DND-41 (cell line): ENCODE data around the gene PRLH.

Experiments
- ATAC-seq: fragments of 200-7000 bp; cut with Tn5 transposase; 3 replicates; pipeline ENCODE4 v1.9.1; 2021; ENCODE audit warnings: low read depth; ENCODE audit not compliant: insufficient read depth
- DNase-seq: peaks from one replicate; pipeline ENCODE4 v3.0.0-alpha.2; 2020
- H2AFZ ChIP-seq: 2 replicates; pipeline ENCODE4 v1.6.0; 2012; ENCODE audit warnings: low read depth, low read length
- H3K27ac ChIP-seq: 2 replicates; pipeline ENCODE4 v1.5.1; 2012; ENCODE audit warnings: low read length, inconsistent platforms
- H3K27me3 ChIP-seq: fragments of 200-600 bp; sonication (generic); 2 replicates; pipeline ENCODE4 v1.6.0; 2012; ENCODE audit warnings: low read length, mild to moderate bottlenecking, inconsistent platforms; ENCODE audit not compliant: insufficient read depth, poor library complexity
- H3K36me3 ChIP-seq: 2 replicates; pipeline ENCODE4 v1.5.1; 2012; ENCODE audit warnings: low read length, inconsistent platforms; ENCODE audit not compliant: insufficient read depth
- H3K4me1 ChIP-seq: 2 replicates; pipeline ENCODE4 v1.5.1; 2012; ENCODE audit warnings: mild to moderate bottlenecking, low read length; ENCODE audit not compliant: insufficient read depth
- H3K4me2 ChIP-seq: 2 replicates; pipeline ENCODE4 v1.6.0; 2012; ENCODE audit warnings: mild to moderate bottlenecking, moderate library complexity, low read length, inconsistent platforms; ENCODE audit not compliant: insufficient read depth
- H3K4me3 ChIP-seq, 2 experiments: fragments of 200-600 bp in 1 of 2; shearing (Covaris generic) in 1 of 2; 2 replicates each; pipeline ENCODE4 v1.5.1; 2012 to 2016; ENCODE audit warnings: inconsistent platforms in 2 of 2, low read length in 2 of 2, mild to moderate bottlenecking in 2 of 2, low read depth in 1 of 2, moderate library complexity in 1 of 2
- H3K79me2 ChIP-seq: 2 replicates; pipeline ENCODE4 v1.6.0; 2012; ENCODE audit warnings: low read length, inconsistent platforms; ENCODE audit not compliant: insufficient read depth
- H3K9ac ChIP-seq: 2 replicates; pipeline ENCODE4 v1.6.0; 2012; ENCODE audit warnings: low read depth, mild to moderate bottlenecking, inconsistent platforms, low read length, moderate library complexity
- H3K9me3 ChIP-seq: 2 replicates; pipeline ENCODE4 v1.5.1; 2012; ENCODE audit warnings: low read length, moderate library complexity, mild to moderate bottlenecking, inconsistent platforms; ENCODE audit not compliant: insufficient read depth, severe bottlenecking
- H4K20me1 ChIP-seq: 2 replicates; pipeline ENCODE4 v1.6.0; 2012; ENCODE audit warnings: low read length; ENCODE audit not compliant: insufficient read depth
- CTCF ChIP-seq: IDR thresholded peaks from 2 replicates; pipeline ENCODE4 v1.5.1; 2012; ENCODE audit warnings: borderline replicate concordance, low read length, moderate library complexity, mild to moderate bottlenecking; ENCODE audit not compliant: poor library complexity, severe bottlenecking; ENCODE audit errors: extremely low read depth
- EZH2 ChIP-seq: IDR thresholded peaks from 3 replicates; pipeline ENCODE4 v1.6.1; 2012; ENCODE audit warnings: borderline replicate concordance, low read depth, mild to moderate bottlenecking, moderate library complexity, low read length, inconsistent platforms; ENCODE audit not compliant: severe bottlenecking

The PRLH gene

GRCh38 chr2:237614151-237614720, 47.9 kb downstream of the PRLH start:
- Histone ChIP-seq H3K4me1 (no peaks in the 10 kb centered on the region), H3K27me3 (peaks cover 23% of the 10 kb centered on the region), H3K9ac (no peak overlapping the region), H4K20me1 (no peaks in the 10 kb centered on the region; the same call in 1 of the 2 replicates), H2AFZ (no peak overlapping the region), H3K36me3 (no peaks in the 10 kb centered on the region), H3K4me3 (no peak overlapping the region), H3K79me2 (no peaks in the 10 kb centered on the region), H3K4me2 (no peak overlapping the region), H3K9me3 (no peaks in the 10 kb centered on the region), H3K27ac (no peak overlapping the region)
- ATAC-seq (no peak), DNase-seq (no peak)
- peak; percentile 36 for TF ChIP-seq CTCF
- no peak for TF ChIP-seq EZH2

DNA sequence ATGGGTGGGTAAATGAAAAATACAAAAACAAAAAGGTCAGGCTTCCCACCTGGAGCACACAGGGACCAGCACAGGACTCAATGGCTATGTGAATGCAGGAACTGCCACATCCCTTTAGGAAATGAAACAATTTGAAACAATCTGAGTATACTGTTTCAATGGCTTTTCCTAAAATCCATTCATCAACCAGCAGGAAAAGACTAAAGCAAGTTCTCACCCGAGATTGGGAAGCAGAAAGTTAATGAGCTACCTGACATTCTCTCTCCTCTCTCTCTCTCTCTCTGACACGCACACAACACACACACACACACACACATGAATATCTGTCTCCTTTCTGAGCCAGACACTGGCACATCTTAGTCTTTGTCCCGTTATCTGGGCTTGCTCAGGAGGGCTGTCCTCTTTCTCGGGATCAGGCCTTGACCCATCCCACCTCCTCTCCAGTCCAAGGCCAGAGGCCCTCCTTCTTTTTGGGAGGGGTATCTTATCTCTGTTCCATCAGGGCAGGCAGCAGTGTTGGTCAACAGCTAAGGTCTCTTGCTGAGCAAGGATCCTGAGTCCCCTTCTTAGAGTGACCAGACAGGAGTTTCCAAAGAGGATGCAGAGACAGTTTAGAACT, 49.4 kb downstream of the PRLH start:
- H3K27ac ChIP-seq, result no peak overlapping the region
- H3K79me2 ChIP-seq, result no peaks in the 10 kb centered on the region
- H3K27me3 ChIP-seq, result peaks cover 23% of the 10 kb centered on the region
- TF ChIP-seq EZH2, result no peak
- TF ChIP-seq CTCF, result no peak
- DNase-seq (no peak), ATAC-seq (no peak)
- no peaks in the 10 kb centered on the region; the same call in 1 of the 2 replicates for H4K20me1 ChIP-seq
- H3K9ac ChIP-seq, result no peak overlapping the region
- no peaks in the 10 kb centered on the region for H3K4me1 ChIP-seq
- H2AFZ ChIP-seq, result no peak overlapping the region
- no peak overlapping the region for H3K4me3 ChIP-seq
- no peaks in the 10 kb centered on the region for H3K9me3 ChIP-seq
- H3K4me2 ChIP-seq, result no peak overlapping the region
- no peaks in the 10 kb centered on the region for H3K36me3 ChIP-seq

DNA sequence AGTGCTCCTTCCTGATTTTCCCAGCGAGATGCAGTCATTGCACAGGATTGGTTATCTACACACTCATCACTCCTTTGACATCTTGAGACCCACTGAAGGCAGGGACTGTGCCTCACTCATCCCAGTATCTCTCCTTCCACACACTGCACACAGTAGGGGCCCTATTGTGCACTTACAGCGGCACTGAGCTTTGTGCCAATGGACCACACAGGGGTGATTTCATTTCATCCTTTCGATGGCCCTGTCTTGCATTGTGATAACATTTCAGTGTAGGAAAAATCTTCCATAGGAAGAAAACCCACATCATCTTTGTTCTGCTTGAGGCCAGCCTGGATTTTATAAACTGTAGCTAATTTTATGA, 50.0 kb downstream of the PRLH start:
- Histone ChIP-seq H3K36me3 (no peaks in the 10 kb centered on the region), H3K4me3 (no peak overlapping the region), H4K20me1 (no peaks in the 10 kb centered on the region; the same call in 1 of the 2 replicates), H3K4me2 (no peak overlapping the region), H3K79me2 (no peaks in the 10 kb centered on the region), H3K4me1 (no peaks in the 10 kb centered on the region), H3K9ac (no peak overlapping the region), H3K27me3 (peaks cover 23% of the 10 kb centered on the region), H3K9me3 (no peaks in the 10 kb centered on the region), H3K27ac (no peak overlapping the region), H2AFZ (no peak overlapping the region)
- TF ChIP-seq CTCF, result no peak
- no peak for TF ChIP-seq EZH2
- ATAC-seq (no peak), DNase-seq (no peak)
